H1 (cell line): ENCODE results near the gene LCMT1. TPM values are rescaled to one million over a fixed set of nuclear protein-coding genes. Genes with fewer than 3 reads are reported as not detected.

Source experiments
- CTCF ChIA-PET: fragments of 300-600 bp; sonication (Branson Sonifier 250); formaldehyde crosslinking; loops from one replicate; lab custom pipeline; 2021; ENCODE audit not compliant: partially characterized antibody; lab: Charles Lee
- POLR2A ChIA-PET: fragments of 300-600 bp; sonication (Branson Sonifier 250); formaldehyde crosslinking; loops from one replicate; lab custom pipeline; 2021; ENCODE audit warnings: inconsistent platforms; ENCODE audit not compliant: partially characterized antibody; lab: Charles Lee
- DNase-seq, 2 experiments: peaks; one replicate each; pipeline versions ENCODE4 v3.0.0 to v3.0.0-alpha.2; 2010 to 2022; ENCODE audit warnings: low spot score in 2 of 2, low read depth in 1 of 2, mixed read lengths in 1 of 2
- FAIRE-seq: peaks from 2 replicates; lab custom pipeline; 2011; peaks lifted over from hg19 to GRCh38; lab: Jason Lieb, UNC
- H2AFZ ChIP-seq: 2 replicates; pipeline ENCODE4 v1.8.1; 2012; ENCODE audit warnings: low read length, inconsistent platforms
- H2AK5ac ChIP-seq: 2 replicates; pipeline ENCODE4 v1.6.1; 2013; ENCODE audit warnings: low read depth, low read length
- H2BK120ac ChIP-seq: replicated peaks from 2 replicates; pipeline ENCODE3; 2013; ENCODE audit warnings: low read depth, low read length, inconsistent platforms
- H2BK12ac ChIP-seq: 2 replicates; pipeline ENCODE4 v1.6.1; 2013; ENCODE audit warnings: low read depth, low read length
- H2BK15ac ChIP-seq: 2 replicates; pipeline ENCODE4 v1.6.1; 2013; ENCODE audit warnings: low read length
- H2BK20ac ChIP-seq: 2 replicates; pipeline ENCODE4 v1.6.1; 2013; ENCODE audit warnings: low read length
- H2BK5ac ChIP-seq: 2 replicates; pipeline ENCODE4 v1.6.1; 2013; ENCODE audit warnings: low read depth, low read length
- H3K14ac ChIP-seq: 2 replicates; pipeline ENCODE4 v1.6.1; 2013; ENCODE audit warnings: inconsistent platforms; ENCODE audit not compliant: insufficient read length
- H3K18ac ChIP-seq: 2 replicates; pipeline ENCODE4 v1.6.1; 2013; ENCODE audit warnings: low read length; ENCODE audit errors: extremely low read depth
- H3K23ac ChIP-seq: 2 replicates; pipeline ENCODE4 v1.6.1; 2013; ENCODE audit warnings: inconsistent platforms; ENCODE audit not compliant: insufficient read length
- H3K23me2 ChIP-seq: 2 replicates; pipeline ENCODE4 v1.6.1; 2013; ENCODE audit warnings: low read depth, low read length
- H3K27ac ChIP-seq: 2 replicates; pipeline ENCODE4 v1.6.1; 2011; ENCODE audit warnings: low read depth, low read length, inconsistent platforms
- H3K27me3 ChIP-seq, 4 experiments: replicated peaks in 1 of 4; 1 replicate in 1 of 4; 2 replicates in 3 of 4; pipeline versions ENCODE4 v1.6.1 to v1.8.1; 2011 to 2013; ENCODE audit warnings: low read length in 3 of 4, mild to moderate bottlenecking in 3 of 4, inconsistent platforms in 2 of 4, mixed read lengths in 2 of 4, moderate library complexity in 1 of 4; ENCODE audit not compliant: control insufficient read depth in 3 of 4, insufficient read depth in 3 of 4; ENCODE audit errors: extremely low read depth in 1 of 4
- H3K36me3 ChIP-seq, 4 experiments: 2 replicates each; pipeline versions ENCODE4 v1.6.1 to v1.8.1; 2011 to 2013; ENCODE audit warnings: mild to moderate bottlenecking in 4 of 4, low read length in 3 of 4, moderate library complexity in 2 of 4, control low read depth in 1 of 4, inconsistent platforms in 1 of 4; ENCODE audit not compliant: insufficient read depth in 4 of 4, control insufficient read depth in 2 of 4
- H3K4ac ChIP-seq: replicated peaks from 2 replicates; pipeline ENCODE3; 2013; ENCODE audit warnings: low read length, low read depth, mixed read lengths, inconsistent platforms; ENCODE audit not compliant: insufficient read length
- H3K4me1 ChIP-seq, 4 experiments: replicated peaks in 1 of 4; 1 replicate in 1 of 4; 2 replicates in 3 of 4; pipeline versions ENCODE4 v1.6.1 to v1.8.1; 2011 to 2013; ENCODE audit warnings: low read length in 3 of 4, inconsistent platforms in 2 of 4, mixed read lengths in 1 of 4; ENCODE audit not compliant: insufficient read depth in 4 of 4, control insufficient read depth in 3 of 4
- H3K4me2 ChIP-seq, 2 experiments: 2 replicates each; pipeline versions ENCODE4 v1.6.1 to v1.8.1; 2011 to 2013; ENCODE audit warnings: low read depth in 2 of 2, low read length in 2 of 2, control low read depth in 1 of 2, inconsistent platforms in 1 of 2, mild to moderate bottlenecking in 1 of 2; ENCODE audit not compliant: insufficient read depth in 1 of 2
- H3K4me3 ChIP-seq, 4 experiments: fragments of 200-600, 300-600 bp in 1 of 4; sonication (generic), shearing (Covaris generic), sonication (Bioruptor Twin) in 1 of 4; 2 replicates each; pipeline versions ENCODE4 v1.5.1 to v1.8.1; 2011 to 2016; ENCODE audit warnings: low read length in 4 of 4, low read depth in 3 of 4, control low read depth in 2 of 4, inconsistent platforms in 2 of 4, mild to moderate bottlenecking in 2 of 4, mixed read lengths in 1 of 4, moderate library complexity in 1 of 4; ENCODE audit not compliant: insufficient read depth in 2 of 4; ENCODE audit errors: extremely low read depth in 1 of 4
- H3K56ac ChIP-seq: replicated peaks from 2 replicates; pipeline ENCODE3; 2013; ENCODE audit warnings: low read depth, mild to moderate bottlenecking, mixed read lengths, low read length, inconsistent platforms; ENCODE audit not compliant: insufficient read length
- H3K79me1 ChIP-seq: 2 replicates; pipeline ENCODE4 v1.6.1; 2013; ENCODE audit warnings: low read depth, low read length, control low read depth
- H3K79me2 ChIP-seq, 2 experiments: 2 replicates each; pipeline versions ENCODE4 v1.6.1 to v1.8.1; 2012 to 2013; ENCODE audit warnings: low read length in 2 of 2, mild to moderate bottlenecking in 2 of 2, inconsistent platforms in 1 of 2; ENCODE audit not compliant: insufficient read depth in 2 of 2, control insufficient read depth in 1 of 2
- H3K9ac ChIP-seq, 4 experiments: replicated peaks in 1 of 4; 1 replicate in 1 of 4; 2 replicates in 3 of 4; pipeline versions ENCODE4 v1.6.1 to v1.8.1; 2011 to 2013; ENCODE audit warnings: low read depth in 3 of 4, low read length in 3 of 4, control low read depth in 2 of 4, mild to moderate bottlenecking in 2 of 4, moderate library complexity in 2 of 4, inconsistent platforms in 1 of 4; ENCODE audit errors: extremely low read depth in 1 of 4
- H3K9me3 ChIP-seq, 2 experiments: 2 replicates each; pipeline versions ENCODE4 v1.6.1 to v1.8.1; 2012 to 2013; ENCODE audit warnings: mild to moderate bottlenecking in 2 of 2, moderate library complexity in 2 of 2, control low read depth in 1 of 2, inconsistent platforms in 1 of 2, low read depth in 1 of 2, low read length in 1 of 2, mixed read lengths in 1 of 2; ENCODE audit not compliant: insufficient read depth in 2 of 2
- H4K20me1 ChIP-seq, 2 experiments: replicated peaks in 1 of 2; 2 replicates each; pipeline versions ENCODE3 to v1.8.1; 2011 to 2013; ENCODE audit warnings: inconsistent platforms in 2 of 2, low read length in 2 of 2, mild to moderate bottlenecking in 1 of 2; ENCODE audit not compliant: insufficient read depth in 2 of 2, control insufficient read depth in 1 of 2
- H4K5ac ChIP-seq: 2 replicates; pipeline ENCODE4 v1.6.1; 2013; ENCODE audit warnings: low read length, low read depth, mixed read lengths, inconsistent platforms; ENCODE audit not compliant: insufficient read length
- H4K8ac ChIP-seq: 2 replicates; pipeline ENCODE4 v1.8.0; 2013; ENCODE audit warnings: mild to moderate bottlenecking, moderate library complexity, low read length, inconsistent platforms; ENCODE audit not compliant: insufficient read depth; ENCODE audit errors: extremely low read depth
- H4K91ac ChIP-seq: replicated peaks from 2 replicates; pipeline ENCODE3; 2013; ENCODE audit warnings: low read length, mixed read lengths, inconsistent platforms; ENCODE audit not compliant: insufficient read length
- ATF3 ChIP-seq: IDR thresholded peaks from 2 replicates; pipeline ENCODE4 v1.6.1; 2011; ENCODE audit warnings: low read depth, mild to moderate bottlenecking, low read length; ENCODE audit not compliant: insufficient read depth
- EP300 ChIP-seq, 2 experiments: IDR thresholded peaks; 1 replicate in 1 of 2; 2 replicates in 1 of 2; pipeline ENCODE4 v1.6.1; 2011 to 2012; ENCODE audit warnings: low read depth in 2 of 2, low read length in 2 of 2, mild to moderate bottlenecking in 2 of 2, borderline replicate concordance in 1 of 2, inconsistent platforms in 1 of 2, moderate library complexity in 1 of 2
- RAD21 ChIP-seq, 2 experiments: IDR thresholded peaks in 1 of 2; conservative IDR thresholded peaks in 1 of 2; 2 replicates each; pipeline ENCODE4 v1.6.1; 2011; ENCODE audit warnings: low read depth in 2 of 2, low read length in 2 of 2, improper control_type of control experiment in 1 of 2, inconsistent platforms in 1 of 2, mild to moderate bottlenecking in 1 of 2, moderate library complexity in 1 of 2
- SRF ChIP-seq: IDR thresholded peaks from 2 replicates; pipeline ENCODE4 v1.6.1; 2011; ENCODE audit warnings: mild to moderate bottlenecking, low read depth, low read length, moderate library complexity
- WGBS, 2 experiments: shearing (Covaris generic) in 1 of 2; methylation state at CpG; one replicate each; pipeline versions ENCODE4 v1.1.6 to v1.1.7; 2013 to 2015; ENCODE audit warnings: low lambda C conversion rate in 2 of 2, mixed read lengths in 2 of 2, inconsistent platforms in 1 of 2, low coverage in 1 of 2, missing lambda C conversion rate in 1 of 2; ENCODE audit not compliant: insufficient replicate concordance in 2 of 2, insufficient coverage in 1 of 2, insufficient read length in 1 of 2; ENCODE audit errors: extremely low coverage in 1 of 2, missing lambda C conversion rate in 1 of 2; 5-methylcytosine and 5-hydroxymethylcytosine counted together
- polyA plus RNA-seq, 7 experiments: library from polyadenylated mRNA; depleted of rRNA in 3 of 7; stranded (reverse) in 5 of 7; unstranded in 2 of 7; fragments of >200 nt in 5 of 7; fragments of 200-250 nt in 2 of 7; gene quantifications; 1 replicate in 5 of 7; 2 replicates in 1 of 7; 4 replicates in 1 of 7; pipeline versions ENCODE4 v1.2.1 to v1.2.3, GENCODE V29; 2011 to 2013; ENCODE audit warnings: missing spikeins in 2 of 7, mixed read lengths in 2 of 7
- total RNA-seq: library from RNA; stranded (reverse); fragmentation: NEBNext Ultra II Directional; extraction: Animal tissue kit (Norgen Biotek cat#: 25700); gene quantifications from 2 replicates; pipeline ENCODE4 v1.2.1, GENCODE V29; 2021
- TF ChIP-seq, protein P1 (sequence below), 3 experiments: IDR thresholded peaks; 1 replicate in 2 of 3; 2 replicates in 1 of 3; pipeline versions ENCODE4 v1.5.1 to v1.6.1; 2011; ENCODE audit warnings: low read length in 3 of 3, mild to moderate bottlenecking in 3 of 3, inconsistent platforms in 2 of 3, low read depth in 1 of 3, moderate library complexity in 1 of 3; ENCODE audit not compliant: insufficient read depth in 1 of 3; ENCODE audit errors: control extremely low read depth in 1 of 3

The LCMT1 gene
- total and polyA plus RNA-seq, 2 of the 8 experiments (the other 6 are each of a cell fraction or from before 2014, with no cell fraction given): 61.0 to 80.8 TPM

DNA sequence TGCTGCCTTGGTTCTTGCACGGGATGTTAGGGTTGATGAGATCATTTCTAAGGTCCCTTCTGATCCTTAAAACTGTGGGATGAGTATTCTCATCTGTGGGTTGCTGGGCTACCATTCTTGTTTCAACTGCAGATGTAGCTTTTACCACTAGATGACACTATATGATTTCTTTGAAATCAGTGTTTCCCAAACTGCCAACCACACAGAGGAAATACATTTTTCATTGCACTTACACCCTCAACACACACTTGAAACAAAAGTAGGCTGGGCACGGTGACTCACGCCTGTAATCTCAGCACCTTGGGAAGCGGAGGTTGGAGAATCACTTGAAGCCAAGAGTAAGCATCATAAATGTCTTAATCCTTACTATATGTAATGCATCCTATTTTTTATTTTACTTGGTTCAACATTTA, 15.3 kb downstream of the LCMT1 start:
- no peak overlapping the region for H2BK120ac ChIP-seq
- peaks cover 0 to 29% of the 10 kb centered on the region in 2 experiments; a peak in 2 of 4 replicates for H3K79me2 ChIP-seq
- no peak overlapping the region for H3K18ac ChIP-seq
- H2BK12ac ChIP-seq: no peak overlapping the region
- no peak overlapping the region for H4K8ac ChIP-seq
- H2AFZ ChIP-seq: no peak overlapping the region
- no peak overlapping the region for H4K5ac ChIP-seq
- no peak overlapping the region for H2BK20ac ChIP-seq
- H2BK15ac ChIP-seq: no peak overlapping the region
- H3K23me2 ChIP-seq: no peaks in the 10 kb centered on the region
- H2AK5ac ChIP-seq: no peak overlapping the region
- H3K23ac ChIP-seq: no peak overlapping the region
- no peaks in the 10 kb centered on the region for H3K9me3 ChIP-seq
- peaks cover 0 to 1% (median 0%) of the 10 kb centered on the region in 4 experiments; a peak in 1 of 7 replicates for H3K27me3 ChIP-seq
- H3K4ac ChIP-seq: no peak overlapping the region
- no peak for FAIRE-seq
- no peak overlapping the region for H3K27ac ChIP-seq
- no peak for DNase-seq
- H3K79me1 ChIP-seq: peaks cover 3% of the 10 kb centered on the region; the same call in 1 of the 2 replicates
- H3K4me3 ChIP-seq: no peak overlapping the region
- peaks cover 0 to 13% of the 10 kb centered on the region in 2 experiments for H4K20me1 ChIP-seq
- peaks cover 3 to 24% (median 6%) of the 10 kb centered on the region in 4 experiments; a peak in 6 of 8 replicates for H3K36me3 ChIP-seq
- no peak overlapping the region for H2BK5ac ChIP-seq
- no peak overlapping the region for H3K9ac ChIP-seq
- TF ChIP-seq ATF3: no peak
- no peak for TF ChIP-seq SRF
- TF ChIP-seq, protein P1, sequence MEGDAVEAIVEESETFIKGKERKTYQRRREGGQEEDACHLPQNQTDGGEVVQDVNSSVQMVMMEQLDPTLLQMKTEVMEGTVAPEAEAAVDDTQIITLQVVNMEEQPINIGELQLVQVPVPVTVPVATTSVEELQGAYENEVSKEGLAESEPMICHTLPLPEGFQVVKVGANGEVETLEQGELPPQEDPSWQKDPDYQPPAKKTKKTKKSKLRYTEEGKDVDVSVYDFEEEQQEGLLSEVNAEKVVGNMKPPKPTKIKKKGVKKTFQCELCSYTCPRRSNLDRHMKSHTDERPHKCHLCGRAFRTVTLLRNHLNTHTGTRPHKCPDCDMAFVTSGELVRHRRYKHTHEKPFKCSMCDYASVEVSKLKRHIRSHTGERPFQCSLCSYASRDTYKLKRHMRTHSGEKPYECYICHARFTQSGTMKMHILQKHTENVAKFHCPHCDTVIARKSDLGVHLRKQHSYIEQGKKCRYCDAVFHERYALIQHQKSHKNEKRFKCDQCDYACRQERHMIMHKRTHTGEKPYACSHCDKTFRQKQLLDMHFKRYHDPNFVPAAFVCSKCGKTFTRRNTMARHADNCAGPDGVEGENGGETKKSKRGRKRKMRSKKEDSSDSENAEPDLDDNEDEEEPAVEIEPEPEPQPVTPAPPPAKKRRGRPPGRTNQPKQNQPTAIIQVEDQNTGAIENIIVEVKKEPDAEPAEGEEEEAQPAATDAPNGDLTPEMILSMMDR (IDR thresholded peaks at IDR 0.05; ENCODE audit: control extremely low read depth in 1 of 3, insufficient read depth in 1 of 3, low read depth in 1 of 3, low read length in 3 of 3): peak in 2 of 3 experiments; percentile 6 to 56; a peak in 2 of 4 replicates
- peak; percentile 42 to 51 for TF ChIP-seq RAD21 (IDR thresholded peaks at IDR 0.05 in 1 of 2, conservative IDR thresholded peaks at IDR 0.05 in 1 of 2; ENCODE audit: low read depth in 2 of 2, low read length in 2 of 2)
- TF ChIP-seq EP300 (IDR thresholded peaks at IDR 0.05; ENCODE audit: borderline replicate concordance in 1 of 2, low read depth in 2 of 2, low read length in 2 of 2): no peak
- TF ChIP-seq, all 59 proteins: peak for 2
- H3K4me1 ChIP-seq: no peaks in the 10 kb centered on the region
- no peak overlapping the region for H4K91ac ChIP-seq
- POLR2A ChIA-PET: interaction anchor here (1.2 kb wide), 1 partner anchor 10 kb away, joined by 5 read pairs; no protein-coding TSS in a partner anchor
- H3K14ac ChIP-seq: no peak overlapping the region
- WGBS, 2 experiments: 94% methylated on average over 4 of the region's 4 CpGs; no CpG with 5 or more reads in 1 of the 2 experiments
- H3K4me2 ChIP-seq: no peak overlapping the region
- no peak overlapping the region for H3K56ac ChIP-seq
- CTCF ChIA-PET: interaction anchor here (1.0 to 1.8 kb wide), 6 partner anchors 12 to 98 kb away, joined by 3 to 6 read pairs (median 3); no protein-coding TSS in a partner anchor
